Measurements from ENCODE around the gene ABCA6. TPM values are rescaled to one million over a fixed set of nuclear protein-coding genes. Genes with fewer than 3 reads are reported as not detected.

Gene ABCA6
- total and polyA plus RNA-seq, 9 of the 15 experiments (the other 6 are each of a cell fraction or from before 2014, with no cell fraction given), result 0.06 to 0.73 (median 0.15) TPM

- TF ChIP-seq ZNF124 (CRISPR knock-in tag; IDR thresholded peaks at IDR 0.05), result no peak
- peak; percentile 86 for TF ChIP-seq NBN (IDR thresholded peaks at IDR 0.05; ENCODE audit: low read depth)
- no peak for TF ChIP-seq EGR1 (conservative IDR thresholded peaks at IDR 0.05)
- TF ChIP-seq GABPA (tag; conservative IDR thresholded peaks at IDR 0.05; ENCODE audit: low read depth), result peak; percentile 53
- TF ChIP-seq, protein P1, sequence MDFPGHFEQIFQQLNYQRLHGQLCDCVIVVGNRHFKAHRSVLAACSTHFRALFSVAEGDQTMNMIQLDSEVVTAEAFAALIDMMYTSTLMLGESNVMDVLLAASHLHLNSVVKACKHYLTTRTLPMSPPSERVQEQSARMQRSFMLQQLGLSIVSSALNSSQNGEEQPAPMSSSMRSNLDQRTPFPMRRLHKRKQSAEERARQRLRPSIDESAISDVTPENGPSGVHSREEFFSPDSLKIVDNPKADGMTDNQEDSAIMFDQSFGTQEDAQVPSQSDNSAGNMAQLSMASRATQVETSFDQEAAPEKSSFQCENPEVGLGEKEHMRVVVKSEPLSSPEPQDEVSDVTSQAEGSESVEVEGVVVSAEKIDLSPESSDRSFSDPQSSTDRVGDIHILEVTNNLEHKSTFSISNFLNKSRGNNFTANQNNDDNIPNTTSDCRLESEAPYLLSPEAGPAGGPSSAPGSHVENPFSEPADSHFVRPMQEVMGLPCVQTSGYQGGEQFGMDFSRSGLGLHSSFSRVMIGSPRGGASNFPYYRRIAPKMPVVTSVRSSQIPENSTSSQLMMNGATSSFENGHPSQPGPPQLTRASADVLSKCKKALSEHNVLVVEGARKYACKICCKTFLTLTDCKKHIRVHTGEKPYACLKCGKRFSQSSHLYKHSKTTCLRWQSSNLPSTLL (IDR thresholded peaks at IDR 0.05), result no peak
- TF ChIP-seq ZNF589 (CRISPR knock-in tag; IDR thresholded peaks at IDR 0.05; ENCODE audit: low read depth), result peak; percentile 95
- peak in 1 of 2 experiments; percentile 49; a peak in 1 of 4 replicates for TF ChIP-seq SRF (CRISPR knock-in tag; IDR thresholded peaks at IDR 0.05)
- peak; percentile 84; the same call in 1 of the 2 replicates for TF ChIP-seq SMAD3 (CRISPR knock-in tag; conservative IDR thresholded peaks at IDR 0.05)
- 0 out of 2 replicates have a peak, but pooled peaks have one; percentile 14 for TF ChIP-seq ZBTB12 (CRISPR knock-in tag; IDR thresholded peaks at IDR 0.05)
- TF ChIP-seq TCFL5 (CRISPR knock-in tag; conservative IDR thresholded peaks at IDR 0.05), result peak; percentile 64; the same call in 1 of the 2 replicates
- 0 out of 2 replicates have a peak, but pooled peaks have one; percentile 17 for TF ChIP-seq ZNF561 (CRISPR knock-in tag; conservative IDR thresholded peaks at IDR 0.05)
- TF ChIP-seq HBP1 (CRISPR knock-in tag; IDR thresholded peaks at IDR 0.05), result 0 out of 2 replicates have a peak, but pooled peaks have one; percentile 15
- TF ChIP-seq TCF7 (IDR thresholded peaks at IDR 0.05; ENCODE audit: borderline replicate concordance), result peak; percentile 71; the same call in 1 of the 2 replicates
- TF ChIP-seq NFE2L1 (tag; IDR thresholded peaks at IDR 0.05; ENCODE audit: borderline replicate concordance, low read depth), result peak; percentile 28; the same call in 1 of the 2 replicates
- TF ChIP-seq ZNF165 (CRISPR knock-in tag; IDR thresholded peaks at IDR 0.05; ENCODE audit: borderline replicate concordance), result no peak
- TF ChIP-seq ZNF384 (IDR thresholded peaks at IDR 0.05; ENCODE audit: low read depth, low read length), result peak; percentile 51; the same call in 1 of the 2 replicates
- TF ChIP-seq TBL1XR1 (IDR thresholded peaks at IDR 0.05; ENCODE audit: low read length in 2 of 2), result peak; percentile 85 to 97; a peak in 3 of 4 replicates
- TF ChIP-seq ESRRA (IDR thresholded peaks at IDR 0.05; ENCODE audit: borderline replicate concordance, low read depth), result peak; percentile 44; the same call in 1 of the 2 replicates
- TF ChIP-seq PML (IDR thresholded peaks at IDR 0.05; ENCODE audit: low read length), result peak; percentile 95
- TF ChIP-seq TOE1 (IDR thresholded peaks at IDR 0.05; ENCODE audit: borderline replicate concordance), result peak; percentile 84
- TF ChIP-seq TOE1 (CRISPR knock-in tag; IDR thresholded peaks at IDR 0.05; ENCODE audit: borderline replicate concordance, low read depth), result no peak
- peak; percentile 54 for TF ChIP-seq CXXC5 (CRISPR knock-in tag; IDR thresholded peaks at IDR 0.05)
- TF ChIP-seq NCOA1 (IDR thresholded peaks at IDR 0.05; ENCODE audit: low read depth), result peak; percentile 90
- TF ChIP-seq ADNP (tag; IDR thresholded peaks at IDR 0.05), result peak; percentile 59; the same call in 1 of the 2 replicates
These were observed 94.1 kb downstream of the ABCA6 start (continued) for GRCh38 chr17:69047368-69048263.

Measured in K562 (cell line).